Astrocyte of the spinal cord (primary cell): ENCODE results near the gene FUZ.
"Not testable (repeated sequence)": the region's sequence is repeated elsewhere in the genome, so short reads cannot be mapped to it uniquely, and the experiment has no call there.

Experiments
- DNase-seq: peaks from one replicate; pipeline ENCODE4 v3.0.0; 2011; ENCODE audit warnings: low read depth, low spot score
- H3K4me3 ChIP-seq: 2 replicates; pipeline ENCODE4 v1.5.1; 2011; ENCODE audit warnings: low read depth, mild to moderate bottlenecking, low read length, moderate library complexity
- in situ Hi-C: cut with HindIII; loops from 2 replicates; pipeline ENCODE4 v1.10.0; 2017; ENCODE audit warnings: low sequenced_read_pairs
- TF ChIP-seq, protein P1 (sequence below): IDR thresholded peaks from 2 replicates; pipeline ENCODE4 v1.5.1; 2012; ENCODE audit warnings: low read depth, mild to moderate bottlenecking, low read length, inconsistent platforms

FUZ gene

DNA sequence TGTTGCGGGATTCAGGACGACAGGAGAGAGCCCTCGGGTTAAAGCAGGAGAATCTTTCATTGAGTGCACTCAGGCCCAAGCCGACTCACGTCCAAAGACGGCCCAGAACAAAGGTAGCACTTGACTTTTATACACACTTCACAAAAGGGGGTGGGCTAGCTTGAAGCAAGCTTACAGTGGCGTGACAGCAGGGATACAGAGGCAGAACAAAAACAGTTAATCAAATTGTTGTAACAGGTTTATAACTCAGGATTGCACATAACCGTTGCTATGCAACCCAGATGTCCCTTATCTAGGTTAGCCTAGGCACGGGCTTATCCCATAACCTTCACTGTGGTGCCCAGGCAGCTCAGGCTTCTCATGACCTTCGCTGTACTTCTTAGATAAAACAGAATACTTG is 7.0 kb upstream of the FUZ start:
- DNase-seq = no peak
- TF ChIP-seq, protein P1, sequence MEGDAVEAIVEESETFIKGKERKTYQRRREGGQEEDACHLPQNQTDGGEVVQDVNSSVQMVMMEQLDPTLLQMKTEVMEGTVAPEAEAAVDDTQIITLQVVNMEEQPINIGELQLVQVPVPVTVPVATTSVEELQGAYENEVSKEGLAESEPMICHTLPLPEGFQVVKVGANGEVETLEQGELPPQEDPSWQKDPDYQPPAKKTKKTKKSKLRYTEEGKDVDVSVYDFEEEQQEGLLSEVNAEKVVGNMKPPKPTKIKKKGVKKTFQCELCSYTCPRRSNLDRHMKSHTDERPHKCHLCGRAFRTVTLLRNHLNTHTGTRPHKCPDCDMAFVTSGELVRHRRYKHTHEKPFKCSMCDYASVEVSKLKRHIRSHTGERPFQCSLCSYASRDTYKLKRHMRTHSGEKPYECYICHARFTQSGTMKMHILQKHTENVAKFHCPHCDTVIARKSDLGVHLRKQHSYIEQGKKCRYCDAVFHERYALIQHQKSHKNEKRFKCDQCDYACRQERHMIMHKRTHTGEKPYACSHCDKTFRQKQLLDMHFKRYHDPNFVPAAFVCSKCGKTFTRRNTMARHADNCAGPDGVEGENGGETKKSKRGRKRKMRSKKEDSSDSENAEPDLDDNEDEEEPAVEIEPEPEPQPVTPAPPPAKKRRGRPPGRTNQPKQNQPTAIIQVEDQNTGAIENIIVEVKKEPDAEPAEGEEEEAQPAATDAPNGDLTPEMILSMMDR = no peak
- in situ Hi-C loops = no loop called here
- H3K4me3 ChIP-seq = no peak overlapping the region

DNA sequence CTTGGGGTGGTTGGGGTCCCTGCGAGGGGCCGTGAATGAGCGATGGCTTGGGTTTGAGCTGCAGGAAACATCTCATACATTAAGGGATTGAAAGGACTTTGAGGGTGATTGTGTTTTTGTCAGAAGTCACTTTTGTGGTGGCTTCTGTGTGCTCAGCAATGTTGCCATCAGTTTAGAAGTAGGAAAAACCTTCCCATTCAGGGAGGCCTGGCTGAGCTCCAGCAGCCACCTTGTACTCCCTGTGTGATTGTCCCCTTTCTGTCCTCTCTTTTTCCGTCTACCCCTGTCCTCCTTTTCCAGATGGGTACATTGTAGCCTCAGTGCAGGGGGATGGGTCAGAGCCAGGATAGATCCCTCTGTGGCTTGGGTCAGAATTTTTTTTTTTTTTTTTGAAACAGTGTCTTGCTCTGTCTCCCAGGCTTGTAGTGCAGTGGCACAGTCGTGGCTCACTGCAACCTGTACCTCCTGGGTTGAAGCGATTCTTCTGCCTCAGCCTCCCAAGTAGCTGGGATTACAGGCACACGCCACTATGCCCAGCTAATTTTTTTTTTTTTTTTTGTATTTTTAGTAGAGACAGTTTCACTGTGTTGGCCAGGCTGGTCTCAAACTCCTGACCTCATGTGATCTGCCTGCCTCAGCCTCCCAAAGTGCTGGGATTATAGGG is 6.5 kb upstream of the FUZ start:
- DNase-seq, in situ Hi-C loops: not testable (repeated sequence)
- H3K4me3 ChIP-seq = peak overlapping the region; percentile 88

DNA sequence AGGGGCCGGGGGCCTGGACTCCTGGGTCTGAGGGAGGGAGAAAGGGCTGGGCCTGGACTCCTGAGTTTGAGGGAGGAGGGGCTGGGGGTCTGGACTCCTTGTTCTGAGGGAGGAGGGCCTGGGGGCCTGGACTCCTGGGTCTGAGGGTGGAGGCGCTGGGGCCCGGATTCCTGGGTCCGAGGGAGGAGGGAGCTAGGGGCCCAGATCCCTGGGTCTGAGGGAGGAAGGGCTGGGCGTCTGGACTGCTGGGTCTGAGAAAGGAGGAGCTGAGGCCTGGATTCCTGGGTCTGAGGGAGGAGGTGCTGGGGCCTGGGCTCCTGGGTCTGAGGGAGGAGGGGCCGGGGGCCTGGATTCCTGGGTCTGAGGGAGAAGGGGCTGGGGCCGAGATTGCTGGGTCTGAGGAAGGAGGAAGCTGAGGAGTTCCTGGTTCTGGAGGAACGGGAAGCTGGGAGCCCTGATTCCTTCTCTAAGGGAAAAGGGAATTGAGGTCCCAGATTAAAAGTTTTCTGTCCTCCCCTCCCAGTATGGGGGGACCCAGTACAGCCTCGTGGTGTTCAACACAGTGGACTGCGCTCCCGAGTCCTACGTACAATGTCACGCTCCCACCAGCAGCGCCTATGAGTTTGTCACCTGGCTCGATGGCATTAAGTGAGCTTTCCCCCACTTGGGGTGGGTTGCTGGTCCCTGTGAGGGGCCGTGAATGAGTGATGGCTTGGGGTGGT is 5.7 kb upstream of the FUZ start:
- no peak for DNase-seq
- in situ Hi-C loops = no loop called here

DNA sequence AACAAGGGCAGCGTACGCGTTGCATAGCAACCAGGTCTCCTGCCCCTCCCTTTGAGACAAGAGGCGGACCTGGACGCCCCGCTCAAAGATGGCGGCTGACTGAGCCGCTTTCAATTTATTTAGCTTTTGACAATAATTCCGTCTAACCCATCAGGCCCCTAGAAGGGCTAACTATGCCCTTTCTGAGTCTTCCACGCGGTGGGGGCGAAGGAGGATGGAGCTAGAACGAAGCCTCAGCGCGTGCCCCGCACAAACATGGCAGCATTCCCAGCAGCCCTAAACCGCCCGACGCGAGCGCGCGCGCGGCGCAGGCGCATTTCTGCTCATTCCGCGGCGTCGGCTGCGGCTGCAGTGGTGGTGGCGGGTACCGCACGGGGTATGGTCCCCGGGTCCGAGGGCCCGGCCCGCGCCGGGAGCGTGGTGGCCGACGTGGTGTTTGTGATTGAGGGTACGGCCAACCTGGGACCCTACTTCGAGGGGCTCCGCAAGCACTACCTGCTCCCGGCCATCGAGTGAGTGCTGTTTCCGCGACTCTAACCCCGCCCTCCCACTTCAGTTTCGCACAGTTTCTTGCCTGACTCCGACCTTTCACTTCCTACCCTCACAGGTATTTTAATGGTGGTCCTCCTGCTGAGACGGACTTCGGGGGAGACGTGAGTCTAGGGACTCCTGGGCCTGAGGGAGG is 5.0 kb upstream of the FUZ start, which contains the start of gene MED25:
MED25 (plus strand) TSS at position 326 of the 685 bp plus-strand sequence; CDS start at position 379, 53 bp downstream.
- DNase-seq = peak; percentile 91
- in situ Hi-C loops = no loop called here
- H3K4me3 ChIP-seq = peak within 1 kb of the TSS; percentile 88
- TF ChIP-seq, protein P1 = no peak

More for the DNA sequence above, 5.7 kb upstream of the FUZ start:
- H3K4me3 ChIP-seq = peak overlapping the region; percentile 88
- TF ChIP-seq, protein P1 = no peak

DNA sequence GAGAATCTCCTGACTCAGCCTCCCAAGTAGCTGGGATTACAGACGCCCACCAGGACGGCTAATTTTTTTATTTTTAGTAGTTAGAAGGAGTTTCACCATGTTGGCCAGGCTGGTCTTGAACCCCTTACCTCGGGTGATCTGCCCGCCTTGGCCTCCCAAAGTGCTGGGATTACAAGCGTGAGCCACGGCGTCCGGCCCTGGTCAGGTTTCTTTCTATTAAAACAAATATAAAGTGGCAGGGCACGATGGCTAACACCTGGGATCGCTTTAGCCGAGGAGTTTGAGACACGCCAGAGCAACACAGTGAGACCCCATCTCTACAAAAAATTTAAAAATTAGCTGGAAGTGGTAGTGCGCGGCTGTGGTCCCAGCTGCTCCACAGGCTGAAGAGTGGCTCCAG is 3.5 kb upstream of the FUZ start:
- TF ChIP-seq, protein P1 = no peak
- in situ Hi-C loops = no loop called here
- no peak overlapping the region for H3K4me3 ChIP-seq
- DNase-seq = no peak

DNA sequence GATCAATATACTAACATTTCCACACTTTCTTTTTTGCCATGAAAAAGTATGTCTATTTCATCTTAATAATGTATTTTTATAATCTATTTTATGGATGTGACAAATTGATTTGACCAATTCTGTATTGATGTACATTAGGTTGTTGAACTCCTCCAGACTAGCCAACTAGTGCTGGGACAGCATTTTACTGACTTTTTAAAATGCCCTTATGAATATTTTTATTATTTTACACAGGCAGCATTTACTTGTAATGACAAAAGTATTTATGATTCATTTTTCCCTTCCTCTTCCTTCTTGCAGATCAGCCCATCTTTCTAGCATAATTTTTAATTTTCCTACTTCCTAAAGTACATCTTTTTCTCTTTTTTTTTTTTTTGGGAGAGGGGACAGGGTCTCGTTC is 918 bp upstream of the FUZ start:
- no peak for DNase-seq
- no peak overlapping the region for H3K4me3 ChIP-seq
- TF ChIP-seq, protein P1 = no peak
- in situ Hi-C loops = no loop called here

DNA sequence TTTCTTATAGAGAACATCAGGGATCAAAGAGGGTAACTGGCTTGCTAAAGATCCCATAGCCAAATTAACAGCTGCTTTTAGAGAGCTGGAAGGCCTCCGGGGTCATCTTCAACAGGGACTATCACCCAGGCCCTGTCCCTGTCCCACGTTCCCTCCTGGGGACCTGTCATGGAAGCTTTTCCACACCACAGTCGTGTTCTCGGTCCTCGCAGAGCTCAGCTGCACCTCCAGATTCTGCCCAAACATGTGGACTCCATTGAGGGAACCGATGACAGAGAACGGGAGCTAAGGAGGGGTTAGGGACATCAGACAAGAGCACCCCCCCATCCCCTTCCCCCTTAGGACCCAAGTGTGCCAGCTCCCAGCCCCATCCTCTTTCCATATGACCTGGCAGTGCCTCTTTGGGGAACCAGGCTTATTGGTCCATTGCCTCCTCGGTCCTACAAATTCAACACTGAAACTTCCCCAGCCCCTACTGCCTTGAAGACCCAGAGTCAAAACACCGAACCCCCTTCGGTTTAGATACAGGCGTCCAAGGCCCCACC is 568 bp downstream of the FUZ start:
- TF ChIP-seq, protein P1 = no peak
- no peak for DNase-seq
- peak overlapping the region; percentile 79 for H3K4me3 ChIP-seq
- in situ Hi-C loops = no loop called here
